SK-N-SH (cell line): ENCODE data around the gene TOMT. TPM values are rescaled to one million over a fixed set of nuclear protein-coding genes. Genes with fewer than 3 reads are reported as not detected.

ENCODE experiments used
- CTCF ChIA-PET: fragments of 300-600, 350-600 bp; formaldehyde crosslinking; extraction: SDS; loops from one replicate; lab custom pipeline; 2021; lab: Yijun Ruan, JAX
- POLR2A ChIA-PET: fragments of 350-600 bp; sonication (Branson Sonifier 250); formaldehyde crosslinking; extraction: SDS; loops from one replicate; lab custom pipeline; 2020; ENCODE audit warnings: antibody characterized with exemption, inconsistent platforms; lab: Yijun Ruan, JAX
- DNase-seq: peaks from one replicate; pipeline ENCODE4 v3.0.0; 2012
- H2AFZ ChIP-seq: fragments of 200-600 bp; sonication (generic); 2 replicates; pipeline ENCODE4 v1.8.1; 2016; ENCODE audit warnings: antibody characterized with exemption, mild to moderate bottlenecking, low read depth
- H3F3A ChIP-seq: fragments of 200-600 bp; sonication (generic); replicated peaks from 2 replicates; pipeline ENCODE3; 2016; ENCODE audit warnings: antibody characterized with exemption, mild to moderate bottlenecking; ENCODE audit not compliant: insufficient read depth
- H3K27ac ChIP-seq, 2 experiments: fragments of 200-500 bp in 1 of 2; fragments of 200-600 bp in 1 of 2; sonication (Bioruptor generic) in 1 of 2; sonication (generic), shearing (Covaris generic) in 1 of 2; 2 replicates each; pipeline versions ENCODE4 v1.5.1 to v1.6.1; 2014 to 2016; ENCODE audit warnings: low read depth in 2 of 2, inconsistent platforms in 1 of 2, low read length in 1 of 2, mild to moderate bottlenecking in 1 of 2, mixed read lengths in 1 of 2
- H3K27me3 ChIP-seq: fragments of 200-600 bp; sonication (generic), shearing (Covaris generic); 2 replicates; pipeline ENCODE4 v1.6.1; 2016; ENCODE audit warnings: mixed run types; ENCODE audit not compliant: insufficient read depth
- H3K36me3 ChIP-seq, 2 experiments: fragments of 200-500 bp in 1 of 2; fragments of 200-600 bp in 1 of 2; sonication (Bioruptor generic) in 1 of 2; sonication (generic) in 1 of 2; replicated peaks in 1 of 2; 2 replicates each; pipeline versions ENCODE3 to v1.5.1; 2014 to 2016; ENCODE audit warnings: low read length in 1 of 2, mild to moderate bottlenecking in 1 of 2; ENCODE audit not compliant: insufficient read depth in 2 of 2, control insufficient read depth in 1 of 2
- H3K4me1 ChIP-seq, 2 experiments: fragments of 200-500 bp in 1 of 2; fragments of 200-600 bp in 1 of 2; sonication (Bioruptor generic) in 1 of 2; sonication (generic), shearing (Covaris generic) in 1 of 2; 2 replicates each; pipeline versions ENCODE4 v1.5.1 to v1.6.1; 2014 to 2016; ENCODE audit warnings: low read depth in 1 of 2, low read length in 1 of 2, mixed run types in 1 of 2; ENCODE audit not compliant: insufficient read depth in 2 of 2, control insufficient read depth in 1 of 2
- H3K4me2 ChIP-seq: fragments of 200-600 bp; sonication (generic), shearing (Covaris generic); 2 replicates; pipeline ENCODE4 v1.6.1; 2017; ENCODE audit warnings: mixed run types
- H3K4me3 ChIP-seq, 2 experiments: fragments of 200-500 bp in 1 of 2; fragments of 200-600 bp in 1 of 2; sonication (Bioruptor generic) in 1 of 2; sonication (generic), shearing (Covaris generic) in 1 of 2; 2 replicates each; pipeline versions ENCODE4 v1.5.1 to v1.8.1; 2014 to 2016; ENCODE audit warnings: low read depth in 2 of 2, inconsistent platforms in 1 of 2, low read length in 1 of 2, mild to moderate bottlenecking in 1 of 2, mixed read lengths in 1 of 2, moderate library complexity in 1 of 2
- H3K79me2 ChIP-seq: fragments of 200-600 bp; sonication (generic); 2 replicates; pipeline ENCODE4 v1.8.1; 2017; ENCODE audit warnings: mild to moderate bottlenecking; ENCODE audit not compliant: insufficient read depth
- H3K9ac ChIP-seq: fragments of 200-600 bp; sonication (generic); 2 replicates; pipeline ENCODE4 v1.6.1; 2017; ENCODE audit warnings: mixed run types
- H3K9me2 ChIP-seq: fragments of 200-600 bp; sonication (generic); 2 replicates; pipeline ENCODE4 v1.6.1; 2017; ENCODE audit warnings: mixed run types
- H3K9me3 ChIP-seq: fragments of 200-600 bp; sonication (generic); 2 replicates; pipeline ENCODE4 v1.6.1; 2017; ENCODE audit warnings: mixed run types, mild to moderate bottlenecking, moderate library complexity
- H4K20me1 ChIP-seq: fragments of 200-600 bp; sonication (generic); 2 replicates; pipeline ENCODE4 v1.6.1; 2017; ENCODE audit warnings: mild to moderate bottlenecking, mixed run types; ENCODE audit not compliant: insufficient read depth
- CHD2 ChIP-seq: fragments of 150-350 bp; IDR thresholded peaks from 2 replicates; pipeline ENCODE4 v1.6.1; 2018; ENCODE audit warnings: low read length; ENCODE audit not compliant: partially characterized antibody
- CTCF ChIP-seq: fragments of 200-600 bp; sonication (generic); IDR thresholded peaks from 2 replicates; pipeline ENCODE4 v1.6.1; 2017; ENCODE audit warnings: antibody characterized with exemption, mild to moderate bottlenecking, moderate library complexity
- ELF1 ChIP-seq: IDR thresholded peaks from 2 replicates; pipeline ENCODE4 v1.4.0; 2012
- EZH2phosphoT487 ChIP-seq: fragments of 200-600 bp; sonication (generic); IDR thresholded peaks from 2 replicates; pipeline ENCODE4 v1.6.1; 2017; ENCODE audit warnings: low read depth, mixed run types, mild to moderate bottlenecking, antibody characterized with exemption, moderate library complexity, borderline replicate concordance
- FOSL2 ChIP-seq: IDR thresholded peaks from 2 replicates; pipeline ENCODE4 v1.4.0; 2012; ENCODE audit warnings: low read depth, mild to moderate bottlenecking, moderate library complexity, borderline replicate concordance
- FOXJ3 ChIP-seq: sonication (generic); formaldehyde crosslinking; IDR thresholded peaks from 2 replicates; pipeline ENCODE4 v1.5.1; 2020; ENCODE audit warnings: mild to moderate bottlenecking, missing genetic modification reagents
- FOXM1 ChIP-seq: IDR thresholded peaks from 2 replicates; pipeline ENCODE4 v1.4.0; 2012; ENCODE audit warnings: low read depth, mild to moderate bottlenecking
- GATA2 ChIP-seq: sonication (generic); formaldehyde crosslinking; IDR thresholded peaks from 2 replicates; pipeline ENCODE4 v1.5.0; 2020; ENCODE audit warnings: mild to moderate bottlenecking, missing genetic modification reagents
- MAX ChIP-seq: IDR thresholded peaks from 2 replicates; pipeline ENCODE4 v1.4.0; 2012; ENCODE audit warnings: low read depth
- MEF2A ChIP-seq: IDR thresholded peaks from 2 replicates; pipeline ENCODE4 v1.4.0; 2012; ENCODE audit warnings: low read depth, borderline replicate concordance
- MXI1 ChIP-seq: IDR thresholded peaks from 2 replicates; pipeline ENCODE4 v1.6.1; 2012; ENCODE audit warnings: mild to moderate bottlenecking, low read depth, low read length, improper control_type of control experiment
- NFIC ChIP-seq: IDR thresholded peaks from 2 replicates; pipeline ENCODE4 v1.4.0; 2012; ENCODE audit warnings: borderline replicate concordance
- NRF1 ChIP-seq: IDR thresholded peaks from 2 replicates; pipeline ENCODE4 v1.6.1; 2012; ENCODE audit warnings: low read depth, mild to moderate bottlenecking, low read length
- RCOR1 ChIP-seq: fragments of 150-350 bp; IDR thresholded peaks from 2 replicates; pipeline ENCODE4 v1.6.1; 2017; ENCODE audit warnings: antibody characterized with exemption, low read length
- RFX5 ChIP-seq: IDR thresholded peaks from 2 replicates; pipeline ENCODE4 v1.6.1; 2012; ENCODE audit warnings: mild to moderate bottlenecking, improper control_type of control experiment, low read length
- RXRA ChIP-seq: IDR thresholded peaks from 2 replicates; pipeline ENCODE4 v1.4.0; 2012; ENCODE audit warnings: low read depth, mild to moderate bottlenecking, borderline replicate concordance
- SIN3A ChIP-seq: IDR thresholded peaks from 2 replicates; pipeline ENCODE4 v1.6.1; 2012; ENCODE audit warnings: low read depth, mild to moderate bottlenecking, low read length, moderate library complexity, borderline replicate concordance
- SMC3 ChIP-seq: IDR thresholded peaks from 2 replicates; pipeline ENCODE4 v1.6.1; 2012; ENCODE audit warnings: low read depth, low read length, improper control_type of control experiment
- TCF12 ChIP-seq: IDR thresholded peaks from 2 replicates; pipeline ENCODE4 v1.4.0; 2012
- TEAD4 ChIP-seq: IDR thresholded peaks from 2 replicates; pipeline ENCODE4 v1.4.0; 2012; ENCODE audit warnings: mild to moderate bottlenecking, borderline replicate concordance; ENCODE audit not compliant: insufficient read depth
- USF1 ChIP-seq: IDR thresholded peaks from 2 replicates; pipeline ENCODE4 v1.4.0; 2012; ENCODE audit warnings: low read depth, borderline replicate concordance
- USF2 ChIP-seq: fragments of 150-350 bp; IDR thresholded peaks from 2 replicates; pipeline ENCODE4 v1.6.1; 2017; ENCODE audit warnings: antibody characterized with exemption, low read length, low read depth, borderline replicate concordance
- WGBS: methylation state at CpG from one replicate; pipeline ENCODE4 v1.1.6; 2017; ENCODE audit warnings: low lambda C conversion rate; 5-methylcytosine and 5-hydroxymethylcytosine counted together
- polyA plus RNA-seq, 3 experiments: library from polyadenylated mRNA; depleted of rRNA; stranded (reverse); fragments of >200 nt; gene quantifications; 2 replicates each; pipeline ENCODE4 v1.2.3, GENCODE V29; 2012

The TOMT gene
- polyA plus RNA-seq, 1 of the 3 experiments (the other 2 are of a cell fraction) = not detected

- TF ChIP-seq USF1 (no peak), RFX5 (no peak), RXRA (no peak), EZH2phosphoT487 (no peak), MEF2A (no peak), SIN3A (no peak), NFIC (no peak), FOSL2 (no peak), FOXM1 (no peak), CTCF (no peak)
These were observed 5.3 kb upstream of the TOMT start (continued) for GRCh38 chr11:72100462-72100861.

- H3K79me2 ChIP-seq = peaks cover 42% of the 10 kb centered on the region
- peak overlapping the region; percentile 93 for H3K9ac ChIP-seq
- H3K4me2 ChIP-seq = peak overlapping the region; percentile 96
- H3K27ac ChIP-seq = peak overlapping the region; percentile 89 to 97; a peak in 3 of 4 replicates
- H3K4me3 ChIP-seq = peak overlapping the region; percentile 88 to 89
- H3K9me2 ChIP-seq = no peaks in the 10 kb centered on the region
- no peak overlapping the region for H2AFZ ChIP-seq
- no peak for DNase-seq
- TF ChIP-seq NFIC (no peak), TCF12 (no peak), MAX (no peak), CTCF (no peak), RXRA (no peak), NRF1 (no peak), EZH2phosphoT487 (no peak), USF2 (no peak), FOXJ3 (CRISPR knock-in tag) (no peak), RCOR1 (no peak), MXI1 (no peak), SMC3 (no peak), GATA2 (CRISPR knock-in tag) (no peak), CHD2 (no peak), FOSL2 (no peak), SIN3A (no peak), ELF1 (no peak), TEAD4 (no peak)
- no peaks in the 10 kb centered on the region for H3K27me3 ChIP-seq
- peaks cover 9 to 39% of the 10 kb centered on the region in 2 experiments for H3K36me3 ChIP-seq
- POLR2A ChIA-PET = interaction anchor here (2.3 kb wide), 1 partner anchor 10 kb away, joined by 11 read pairs; the partner anchor contains the start of gene ANAPC15
- H4K20me1 ChIP-seq = no peaks in the 10 kb centered on the region
- no peaks in the 10 kb centered on the region for H3K9me3 ChIP-seq
- WGBS = 30% methylated on average over 4 of the region's 4 CpGs
- peaks cover 4 to 28% of the 10 kb centered on the region in 2 experiments; a peak in 2 of 4 replicates for H3K4me1 ChIP-seq
- H3F3A ChIP-seq = peaks cover 9% of the 10 kb centered on the region
- CTCF ChIA-PET = interaction anchor here (0.6 to 16.4 kb wide), 11 partner anchors 9 to 378 kb away, joined by 3 to 416 read pairs (median 5); partner anchors contain the start of gene CLPB
These were observed 3.6 kb upstream of the TOMT start for GRCh38 chr11:72102162-72102561.
